ENCODE measurements around the gene CBX7.

DNA sequence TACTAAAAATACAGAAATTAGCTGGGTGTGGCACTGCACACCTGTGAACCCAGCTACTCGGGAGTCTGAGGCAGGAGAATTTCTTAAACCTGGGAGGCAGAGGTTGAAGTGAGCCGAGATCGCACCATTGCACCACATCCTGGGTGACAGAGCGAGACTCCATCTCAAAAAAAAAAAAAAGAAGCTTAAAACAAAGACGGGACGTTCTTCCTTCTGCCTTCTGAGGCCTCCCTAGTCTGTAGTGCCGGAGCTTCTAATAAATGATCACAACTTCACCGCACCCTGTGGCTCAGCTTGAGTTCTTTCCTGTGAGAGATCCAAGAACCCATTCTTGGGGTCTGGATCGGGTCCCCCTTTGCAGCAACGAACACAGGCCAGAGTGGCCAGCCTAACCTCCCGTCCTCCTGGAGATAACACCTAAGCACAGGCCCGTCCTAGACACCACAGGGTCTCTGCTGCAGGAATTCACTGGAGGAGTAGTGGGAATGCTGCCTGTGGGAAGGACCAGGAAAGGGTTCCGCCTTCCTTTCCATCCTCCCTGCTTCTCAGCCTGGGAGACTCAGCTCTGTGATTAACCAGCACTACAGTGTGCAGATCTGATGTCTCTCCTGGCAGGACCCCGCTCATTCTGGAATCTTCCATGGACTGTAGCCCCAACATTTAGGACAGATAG, 57.6 kb downstream of the CBX7 start:
- TF ChIP-seq FOXM1 (IDR thresholded peaks at IDR 0.05; ENCODE audit: borderline replicate concordance, low read depth) (no peak), RAD21 (IDR thresholded peaks at IDR 0.05; ENCODE audit: low read depth) (no peak), TEAD4 (IDR thresholded peaks at IDR 0.05) (no peak), REST (IDR thresholded peaks at IDR 0.05; ENCODE audit: low read depth) (no peak), EP300 (IDR thresholded peaks at IDR 0.05; ENCODE audit: borderline replicate concordance) (no peak), TCF12 (IDR thresholded peaks at IDR 0.05; ENCODE audit: low read depth) (no peak), TAF1 (IDR thresholded peaks at IDR 0.05; ENCODE audit: low read depth) (no peak), YY1 (IDR thresholded peaks at IDR 0.05; ENCODE audit: low read depth) (no peak), CREB1 (IDR thresholded peaks at IDR 0.05; ENCODE audit: low read depth) (no peak)
- TF ChIP-seq, protein P1, sequence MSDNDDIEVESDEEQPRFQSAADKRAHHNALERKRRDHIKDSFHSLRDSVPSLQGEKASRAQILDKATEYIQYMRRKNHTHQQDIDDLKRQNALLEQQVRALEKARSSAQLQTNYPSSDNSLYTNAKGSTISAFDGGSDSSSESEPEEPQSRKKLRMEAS (IDR thresholded peaks at IDR 0.05), result no peak
- TF ChIP-seq, protein P2, sequence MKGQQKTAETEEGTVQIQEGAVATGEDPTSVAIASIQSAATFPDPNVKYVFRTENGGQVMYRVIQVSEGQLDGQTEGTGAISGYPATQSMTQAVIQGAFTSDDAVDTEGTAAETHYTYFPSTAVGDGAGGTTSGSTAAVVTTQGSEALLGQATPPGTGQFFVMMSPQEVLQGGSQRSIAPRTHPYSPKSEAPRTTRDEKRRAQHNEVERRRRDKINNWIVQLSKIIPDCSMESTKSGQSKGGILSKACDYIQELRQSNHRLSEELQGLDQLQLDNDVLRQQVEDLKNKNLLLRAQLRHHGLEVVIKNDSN (IDR thresholded peaks at IDR 0.05), result no peak

All from Ishikawa (cell line).